HepG2 (cell line): ENCODE data around the gene H6PD. TPM values are rescaled to one million over a fixed set of nuclear protein-coding genes. Genes with fewer than 3 reads are reported as not detected.

ENCODE experiments used
- ATAC-seq: fragments of 200-7000 bp; cut with Tn5 transposase; 3 replicates; pipeline ENCODE4 v1.9.1; 2020; ENCODE audit warnings: mild to moderate bottlenecking, moderate library complexity
- BruUV-seq: library from RNA; stranded (reverse); fragments of 400-500 nt; replicated peaks from 2 replicates; lab custom pipeline; 2021; lab: Mats Ljungman, UMichigan
- CTCF ChIA-PET: fragments of 300-600 bp; formaldehyde crosslinking; extraction: SDS; loops from one replicate; lab custom pipeline; 2021; ENCODE audit warnings: low total read pairs, inconsistent platforms, low intra/inter-chr PET ratio; lab: Yijun Ruan, JAX
- POLR2A ChIA-PET: fragments of 350-600 bp; sonication (Branson Sonifier 250); formaldehyde crosslinking; loops from one replicate; lab custom pipeline; 2020; ENCODE audit warnings: antibody characterized with exemption, inconsistent platforms; lab: Yijun Ruan, JAX
- DNase-seq: peaks from one replicate; pipeline ENCODE4 v3.0.0-alpha.2; 2015; ENCODE audit warnings: low spot score
- FAIRE-seq: peaks from 3 replicates; lab custom pipeline; 2011; peaks lifted over from hg19 to GRCh38; lab: Jason Lieb, UNC
- H2AFZ ChIP-seq: one replicate; pipeline ENCODE4 v1.6.1; 2011; ENCODE audit warnings: low read length, inconsistent platforms
- H3K27ac ChIP-seq: fragments of 300-600 bp; 3 replicates; pipeline ENCODE4 v1.8.0; 2011; ENCODE audit warnings: mixed run types, mild to moderate bottlenecking, mixed read lengths, low read length, inconsistent platforms; ENCODE audit not compliant: insufficient read depth; ENCODE audit errors: extremely low read length
- H3K27me3 ChIP-seq, 2 experiments: fragments of 200-600 bp in 1 of 2; 2 replicates in 1 of 2; 3 replicates in 1 of 2; pipeline versions ENCODE4 v1.6.0 to v1.8.0; 2011; ENCODE audit warnings: low read length in 2 of 2, mild to moderate bottlenecking in 2 of 2, moderate library complexity in 2 of 2, inconsistent platforms in 1 of 2; ENCODE audit not compliant: insufficient read depth in 2 of 2, control insufficient read depth in 1 of 2
- H3K36me3 ChIP-seq, 2 experiments: fragments of 200-600 bp in 1 of 2; replicated peaks in 1 of 2; 2 replicates in 1 of 2; 3 replicates in 1 of 2; pipeline versions ENCODE4 v1.5.1 to v1.8.0; 2011; ENCODE audit warnings: low read length in 2 of 2, inconsistent platforms in 1 of 2; ENCODE audit not compliant: insufficient read depth in 2 of 2, control insufficient read depth in 1 of 2
- H3K4me1 ChIP-seq: 2 replicates; pipeline ENCODE4 v1.5.1; 2012; ENCODE audit warnings: low read length, inconsistent platforms; ENCODE audit not compliant: insufficient read depth
- H3K4me2 ChIP-seq: 2 replicates; pipeline ENCODE4 v1.6.0; 2011; ENCODE audit warnings: low read depth, low read length, inconsistent platforms
- H3K4me3 ChIP-seq, 3 experiments: fragments of 200-600 bp in 1 of 3; sonication (generic), shearing (Covaris generic) in 1 of 3; replicated peaks in 1 of 3; 2 replicates each; pipeline ENCODE4 v1.5.1; 2011 to 2016; ENCODE audit warnings: low read length in 3 of 3, inconsistent platforms in 2 of 3, low read depth in 2 of 3, mild to moderate bottlenecking in 2 of 3, control low read depth in 1 of 3, mixed read lengths in 1 of 3; ENCODE audit not compliant: insufficient read depth in 1 of 3
- H3K79me2 ChIP-seq: one replicate; pipeline ENCODE4 v1.6.1; 2011; ENCODE audit warnings: low read length, inconsistent platforms; ENCODE audit not compliant: insufficient read depth
- H3K9ac ChIP-seq: 2 replicates; pipeline ENCODE4 v1.6.0; 2011; ENCODE audit warnings: mild to moderate bottlenecking, low read depth, low read length, inconsistent platforms; ENCODE audit not compliant: insufficient read depth
- H3K9me3 ChIP-seq: 2 replicates; pipeline ENCODE4 v1.5.1; 2012; ENCODE audit warnings: mild to moderate bottlenecking, low read length
- H4K20me1 ChIP-seq: 2 replicates; pipeline ENCODE4 v1.6.0; 2011; ENCODE audit warnings: inconsistent platforms, mild to moderate bottlenecking, low read length, moderate library complexity; ENCODE audit not compliant: insufficient read depth
- DPF2 ChIP-seq: sonication (generic); formaldehyde crosslinking; IDR thresholded peaks from 2 replicates; pipeline ENCODE4 v1.4.0; 2020; ENCODE audit warnings: mild to moderate bottlenecking, low read depth, missing genetic modification reagents, borderline replicate concordance
- ELF4 ChIP-seq: sonication (generic); formaldehyde crosslinking; IDR thresholded peaks from 2 replicates; pipeline ENCODE4 v1.5.0; 2020; ENCODE audit warnings: missing genetic modification reagents, mild to moderate bottlenecking, moderate library complexity, borderline replicate concordance
- ETS1 ChIP-seq: sonication (generic); formaldehyde crosslinking; IDR thresholded peaks from 2 replicates; pipeline ENCODE4 v1.4.0; 2020; ENCODE audit warnings: missing genetic modification reagents
- JARID2 ChIP-seq: sonication (generic); formaldehyde crosslinking; IDR thresholded peaks from 2 replicates; pipeline ENCODE4 v1.8.1; 2023; ENCODE audit warnings: missing genetic modification reagents, inconsistent platforms; ENCODE audit not compliant: insufficient replicate concordance
- JUN ChIP-seq: sonication (generic); formaldehyde crosslinking; IDR thresholded peaks from 2 replicates; pipeline ENCODE4 v1.4.0; 2020; ENCODE audit warnings: mild to moderate bottlenecking, missing genetic modification reagents
- LBX2 ChIP-seq: sonication (generic); formaldehyde crosslinking; IDR thresholded peaks from 2 replicates; pipeline ENCODE4 v1.5.0; 2020; ENCODE audit warnings: missing genetic modification reagents, mild to moderate bottlenecking, borderline replicate concordance
- SIN3A ChIP-seq: IDR thresholded peaks from 2 replicates; pipeline ENCODE4 v1.6.1; 2011; ENCODE audit warnings: low read depth, mild to moderate bottlenecking, control low read depth, low read length, borderline replicate concordance
- SYNCRIP ChIP-seq: fragments of 200-400 bp; formaldehyde crosslinking; IDR thresholded peaks from 2 replicates; pipeline ENCODE4 v1.6.1; 2018; ENCODE audit warnings: mild to moderate bottlenecking, low read depth, low read length; ENCODE audit not compliant: insufficient read depth
- TRAFD1 ChIP-seq: sonication (generic); formaldehyde crosslinking; IDR thresholded peaks from 2 replicates; pipeline ENCODE4 v1.5.1; 2020; ENCODE audit warnings: missing genetic modification reagents, mild to moderate bottlenecking, borderline replicate concordance
- TRIM22 ChIP-seq: fragments of 450-650 bp; IDR thresholded peaks from 2 replicates; pipeline ENCODE4 v1.6.1; 2017
- U2AF2 ChIP-seq: fragments of 200-400 bp; formaldehyde crosslinking; IDR thresholded peaks from 2 replicates; pipeline ENCODE4 v1.6.1; 2017; ENCODE audit warnings: low read depth, mild to moderate bottlenecking, low read length
- ZNF543 ChIP-seq: sonication (generic); formaldehyde crosslinking; IDR thresholded peaks from 2 replicates; pipeline ENCODE4 v1.4.0; 2020; ENCODE audit warnings: mild to moderate bottlenecking, missing genetic modification reagents
- WGBS: methylation state at CpG from one replicate; pipeline ENCODE4 v1.1.6; 2017; ENCODE audit warnings: low lambda C conversion rate; 5-methylcytosine and 5-hydroxymethylcytosine counted together
- in situ Hi-C: cut with HindIII; loops from 2 replicates; pipeline ENCODE4 v1.10.0; 2017; ENCODE audit warnings: low pct_unique_long_range_greater_than_20kb; ENCODE audit not compliant: extremely low pct_ligation_motif_present
- intact Hi-C: fragments of 100-400 bp; cut with micrococcal nuclease; formaldehyde crosslinking; loops from one replicate; pipeline ENCODE4 v1.10.0; 2022; ENCODE audit not compliant: unreplicated experiment
- polyA plus RNA-seq, 8 experiments: library from polyadenylated mRNA; depleted of rRNA in 3 of 8; stranded (reverse) in 7 of 8; unstranded in 1 of 8; fragments of >200 nt; fragmentation: Illumina TruSeq in 4 of 8; extraction: Trizol in 4 of 8; gene quantifications; 2 replicates each; pipeline versions ENCODE4 v1.2.1 to v1.2.3, GENCODE V29; 2011 to 2016; ENCODE audit warnings: low read depth in 4 of 8, missing spikeins in 1 of 8, mixed read lengths in 1 of 8; ENCODE audit not compliant: insufficient read depth in 1 of 8
- total RNA-seq, 5 experiments: library from RNA; depleted of rRNA; stranded (reverse); fragments of >200 nt; fragmentation: Illumina TruSeq; extraction: Trizol; gene quantifications; 2 replicates each; pipeline ENCODE4 v1.2.3, GENCODE V29; 2016; ENCODE audit warnings: low read depth in 1 of 5

H6PD gene
- total and polyA plus RNA-seq, 2 of the 13 experiments (the other 11 are each of a cell fraction or from before 2014, with no cell fraction given), result 9.3 to 14.1 TPM

- POLR2A ChIA-PET, result no interaction called here
Measured at GRCh38 chr1:9261496-9261895, 26.9 kb downstream of the H6PD start.

More at GRCh38 chr1:9261496-9261895, 26.9 kb downstream of the H6PD start:
- H4K20me1 ChIP-seq, result no peaks in the 10 kb centered on the region
- H3K4me3 ChIP-seq, result no peak overlapping the region
- WGBS, result 94% methylated on average over 6 of the region's 8 CpGs
- no peak for FAIRE-seq
- H3K79me2 ChIP-seq, result peaks cover 23% of the 10 kb centered on the region
- no peak overlapping the region for H2AFZ ChIP-seq
- TF ChIP-seq SYNCRIP (no peak), TRAFD1 (CRISPR knock-in tag) (no peak), LBX2 (no peak), JUN (CRISPR knock-in tag) (no peak), SIN3A (no peak), ETS1 (CRISPR knock-in tag) (no peak), U2AF2 (no peak), ELF4 (no peak), ZNF543 (no peak), DPF2 (CRISPR knock-in tag) (no peak), JARID2 (CRISPR knock-in tag) (no peak), TRIM22 (no peak)
- no peaks in the 10 kb centered on the region for H3K4me1 ChIP-seq
- H3K27me3 ChIP-seq, result no peaks in the 10 kb centered on the region
- in situ Hi-C loops, result no loop called here
- intact Hi-C loops, result no loop called here
- CTCF ChIA-PET, result no interaction called here
- no peak overlapping the region for H3K4me2 ChIP-seq
- ATAC-seq, result no peak
- no peak for DNase-seq
- no peaks in the 10 kb centered on the region for H3K9me3 ChIP-seq
- H3K9ac ChIP-seq, result no peak overlapping the region
- BruUV-seq, result no TSS peak
- H3K27ac ChIP-seq, result no peak overlapping the region
- peaks cover 2 to 9% of the 10 kb centered on the region in 2 experiments; a peak in 3 of 5 replicates for H3K36me3 ChIP-seq
